CD4-positive, alpha-beta T cell treated with Interleukin-1 beta for 1 hour (primary cell): Measurements from ENCODE around the gene GPC1.
A peak's percentile ranks its signal among the peaks of the same experiment; 100 is the strongest.

Source experiments
- DNase-seq, 2 donors: peaks; one replicate each; pipeline ENCODE4 v3.0.0-alpha.2; 2020 to 2022

The GPC1 gene

GRCh38 chr2:240431661-240432424 lies 3.6 kb upstream of the GPC1 start:
- DNase-seq, result no peak

DNA sequence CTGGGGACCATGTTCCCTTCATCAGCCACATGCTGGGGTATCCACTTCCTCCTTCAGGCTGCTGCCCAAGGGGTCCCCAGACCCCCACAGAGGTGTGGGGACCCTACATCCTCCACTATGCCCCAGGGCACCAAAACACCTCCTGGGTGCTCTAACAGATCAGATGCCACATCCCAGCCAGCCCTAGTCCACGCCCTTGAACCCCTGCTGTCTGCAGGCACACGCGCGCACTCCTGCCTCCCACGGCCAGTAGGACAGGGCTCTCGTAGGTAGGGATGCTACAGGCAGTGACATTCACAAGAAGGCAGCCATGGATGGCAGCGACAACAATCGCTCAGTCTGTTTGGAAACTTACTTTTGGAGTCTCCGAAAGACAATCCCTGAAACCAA lies 3.0 kb upstream of the GPC1 start:
- no peak for DNase-seq

DNA sequence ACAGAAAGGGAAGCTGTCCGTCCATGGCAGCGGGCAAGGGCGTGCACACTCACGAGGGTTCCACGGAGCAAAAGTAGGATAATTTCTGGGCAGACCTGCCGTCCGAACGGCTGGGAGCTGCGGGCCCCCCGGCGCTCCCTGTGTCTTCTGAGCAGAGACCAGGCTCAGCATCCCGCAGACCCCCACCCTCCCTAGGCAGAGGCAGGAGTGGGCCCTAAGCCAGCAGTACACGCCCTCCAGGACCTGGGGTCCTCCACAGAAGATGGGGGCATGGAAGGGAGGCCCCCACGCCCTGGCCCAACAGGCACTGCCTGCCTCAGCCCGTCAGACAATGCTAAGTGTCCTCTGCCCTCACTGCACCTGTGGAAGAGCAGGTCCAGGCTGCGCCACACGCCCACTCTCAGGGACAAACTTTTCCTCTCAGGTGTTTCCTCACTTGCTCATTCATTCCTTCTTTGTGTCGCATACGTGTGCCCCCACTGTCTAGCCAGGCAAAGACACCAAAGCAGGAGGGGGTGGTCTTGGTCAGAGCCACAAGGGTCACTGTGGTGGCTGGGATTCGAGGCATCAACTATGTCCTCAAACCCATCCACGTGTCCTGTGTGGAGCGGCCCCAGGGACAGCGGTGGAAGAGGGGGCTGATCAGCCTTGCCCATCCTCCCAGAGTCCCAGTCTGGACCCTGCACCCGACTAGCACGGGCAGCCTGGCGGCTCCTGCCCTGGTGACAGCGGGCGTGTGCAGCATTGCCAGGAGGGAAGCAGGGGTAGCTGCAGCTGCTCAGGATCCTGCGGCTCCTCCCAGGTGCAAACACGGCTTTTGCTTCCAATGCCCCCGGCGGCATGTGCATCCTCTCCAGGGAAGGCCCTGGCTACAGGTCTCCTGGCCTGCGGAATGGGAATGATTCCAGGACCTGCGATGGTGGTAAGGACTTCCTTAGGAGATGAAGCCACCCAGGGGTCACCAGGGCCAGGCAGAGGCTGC lies 2.4 kb upstream of the GPC1 start:
- DNase-seq, result no peak

DNA sequence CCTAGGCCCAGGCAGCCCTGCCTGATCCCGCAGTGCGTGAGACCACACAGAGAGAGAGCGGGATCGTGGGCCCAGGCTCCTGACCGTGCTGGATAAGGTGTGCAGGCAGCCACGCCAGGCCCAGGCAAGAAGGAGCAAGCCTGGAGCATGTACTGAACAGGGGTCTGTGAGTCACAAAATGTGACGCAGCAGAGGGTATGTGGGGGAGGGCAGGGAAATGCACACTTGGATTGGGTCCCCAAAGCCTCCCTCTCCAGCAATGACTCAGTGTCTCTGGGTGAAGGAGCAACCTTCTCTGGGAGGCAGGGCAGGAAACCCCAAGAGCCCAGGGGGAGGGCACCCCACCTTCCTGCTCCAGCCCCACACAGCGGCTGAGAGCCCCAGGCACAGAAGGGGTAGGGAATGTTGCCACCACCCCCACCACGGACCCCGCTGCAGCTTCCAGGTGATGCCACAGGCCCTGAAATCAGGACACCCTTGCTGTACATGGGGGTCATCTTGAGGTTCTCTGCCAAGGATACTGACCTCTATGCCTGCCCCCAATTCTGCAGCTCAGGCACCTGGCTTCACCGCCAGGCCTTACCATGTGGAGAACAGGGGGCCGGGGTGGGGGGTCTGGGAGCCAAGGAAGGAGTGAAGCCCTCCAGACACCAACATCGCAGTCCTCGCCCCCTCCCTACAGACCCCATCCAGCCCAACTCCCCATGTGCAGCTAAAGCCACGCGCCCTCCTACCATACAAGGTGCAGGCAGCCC lies 1.3 kb upstream of the GPC1 start:
- DNase-seq, result no peak

- peak; percentile 88 to 90 for DNase-seq
Observed at GRCh38 chr2:240434728-240435456, 571 bp upstream of the GPC1 start.

DNA sequence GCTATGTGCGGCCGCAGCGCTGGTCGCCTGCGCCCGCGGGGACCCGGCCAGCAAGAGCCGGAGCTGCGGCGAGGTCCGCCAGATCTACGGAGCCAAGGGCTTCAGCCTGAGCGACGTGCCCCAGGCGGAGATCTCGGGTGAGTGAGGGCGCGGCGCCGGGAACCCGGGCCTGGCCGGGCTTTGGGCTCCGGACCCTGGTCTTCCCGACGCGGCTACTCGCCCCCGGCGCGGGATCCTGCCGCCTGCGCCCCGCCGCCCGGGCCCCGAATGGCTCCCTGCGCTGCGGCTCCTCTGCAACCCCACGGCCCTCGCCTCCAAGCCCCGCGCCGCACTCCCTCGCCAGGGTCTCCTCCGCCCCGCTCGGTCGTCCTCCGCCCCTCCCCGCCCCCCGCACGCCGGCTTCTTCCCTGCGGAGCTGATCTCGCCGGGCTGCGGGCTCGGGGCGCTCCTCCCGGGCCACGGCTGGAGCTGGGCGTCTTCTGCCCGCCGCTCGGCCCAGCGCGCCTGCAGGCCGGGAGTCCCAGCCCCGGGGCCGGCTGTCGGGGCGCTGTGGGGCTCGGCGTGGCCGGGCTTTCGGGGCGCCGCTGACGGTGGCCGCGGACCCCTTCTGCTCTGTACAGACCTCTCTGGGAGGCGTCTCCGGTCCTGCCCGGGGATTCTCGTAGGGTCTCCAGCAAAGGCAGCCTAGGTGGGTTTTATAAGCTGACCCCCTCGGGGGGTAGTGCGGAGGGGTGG lies 652 bp downstream of the GPC1 start:
- no peak for DNase-seq

DNA sequence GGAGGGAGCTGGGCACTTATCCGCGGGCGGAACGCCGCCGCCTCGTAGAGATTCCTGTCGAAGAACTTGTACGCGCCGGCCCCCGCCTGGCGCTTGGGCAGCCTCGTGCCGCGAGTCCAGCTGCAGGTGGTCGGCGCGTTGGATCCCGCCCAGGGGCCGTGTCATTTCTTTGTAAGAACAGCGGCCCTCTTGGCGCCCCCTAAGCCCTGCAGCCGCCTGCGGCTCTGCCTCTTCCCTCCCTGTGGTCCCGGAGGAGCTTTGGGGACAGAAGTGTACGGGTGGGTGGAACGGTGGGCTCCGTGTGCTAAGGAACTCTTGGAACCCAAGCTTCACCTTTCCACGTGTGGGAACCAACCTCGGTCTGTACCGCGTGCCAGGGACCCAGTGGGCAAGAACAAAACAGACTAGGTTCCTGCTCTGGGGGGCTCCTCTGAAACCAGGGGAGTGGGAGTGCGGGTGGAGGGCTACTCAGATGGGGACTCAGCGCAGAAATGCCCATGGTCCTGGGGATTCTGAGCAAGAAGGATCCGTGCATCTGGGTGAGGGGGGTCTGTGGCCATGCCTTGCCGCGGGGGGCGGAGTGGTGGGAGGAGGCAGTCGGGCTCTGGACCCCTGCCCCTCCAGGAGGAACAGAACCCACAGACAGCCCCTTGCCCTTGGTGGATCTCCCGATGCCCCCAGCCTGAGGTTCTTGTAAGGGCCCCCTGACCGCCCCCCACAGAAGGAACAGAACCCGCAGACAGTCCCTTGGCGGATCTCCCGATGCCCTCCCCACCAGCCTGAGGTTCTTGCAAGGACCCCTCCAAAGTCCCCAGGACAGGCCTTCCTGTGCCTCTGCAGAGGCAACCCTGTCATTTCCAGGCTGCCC lies 1.5 kb downstream of the GPC1 start:
- DNase-seq, result no peak

- no peak for DNase-seq
Observed at GRCh38 chr2:240437551-240437860, 2.0 kb downstream of the GPC1 start.

DNA sequence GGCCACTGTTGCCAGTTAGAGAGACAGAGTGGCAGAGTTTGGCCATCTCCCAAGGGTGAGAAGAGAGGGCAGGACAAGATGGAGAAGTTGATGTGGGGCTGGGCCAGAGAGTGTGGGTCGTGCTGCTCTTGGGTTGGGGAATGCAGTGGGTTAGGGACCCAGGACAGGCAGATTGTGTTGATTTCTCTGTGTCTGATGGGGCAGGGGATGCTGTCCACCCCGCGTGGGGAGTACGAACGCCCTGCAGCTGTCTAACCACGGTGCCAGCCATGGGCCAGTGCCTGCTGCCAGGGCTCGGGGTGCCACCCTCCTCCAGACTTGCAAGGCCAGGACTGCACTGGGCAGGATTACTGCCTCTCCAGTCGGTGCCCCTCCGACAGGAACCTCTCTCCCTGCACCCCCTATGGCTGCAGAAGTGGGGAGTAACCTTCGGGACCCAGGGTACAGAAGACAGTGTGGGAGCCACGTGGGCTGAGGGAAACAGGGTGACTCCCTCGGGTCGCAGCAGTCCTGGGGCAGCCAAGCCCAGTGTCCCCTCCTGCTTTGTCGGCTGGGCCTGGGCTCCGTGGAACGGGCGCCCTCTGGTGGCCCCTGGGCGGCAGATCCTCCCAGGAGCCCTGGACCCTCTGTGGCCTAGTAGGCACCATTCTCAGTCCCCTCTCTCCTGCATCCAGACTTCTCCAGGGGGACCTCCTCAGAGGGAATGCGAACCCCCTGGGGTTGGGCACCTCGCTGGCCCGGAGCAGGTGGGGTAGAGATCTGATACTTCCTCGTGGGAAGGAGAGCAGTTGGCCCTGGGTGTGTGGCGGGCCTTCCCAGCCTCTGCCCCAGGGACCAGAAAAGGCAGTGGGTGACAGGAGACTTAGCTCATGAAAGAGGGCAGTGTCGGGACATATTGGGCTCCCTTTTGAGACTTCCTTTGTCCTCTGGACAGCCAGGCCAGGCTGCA lies 2.7 kb downstream of the GPC1 start:
- peak; percentile 62 to 67 for DNase-seq

DNA sequence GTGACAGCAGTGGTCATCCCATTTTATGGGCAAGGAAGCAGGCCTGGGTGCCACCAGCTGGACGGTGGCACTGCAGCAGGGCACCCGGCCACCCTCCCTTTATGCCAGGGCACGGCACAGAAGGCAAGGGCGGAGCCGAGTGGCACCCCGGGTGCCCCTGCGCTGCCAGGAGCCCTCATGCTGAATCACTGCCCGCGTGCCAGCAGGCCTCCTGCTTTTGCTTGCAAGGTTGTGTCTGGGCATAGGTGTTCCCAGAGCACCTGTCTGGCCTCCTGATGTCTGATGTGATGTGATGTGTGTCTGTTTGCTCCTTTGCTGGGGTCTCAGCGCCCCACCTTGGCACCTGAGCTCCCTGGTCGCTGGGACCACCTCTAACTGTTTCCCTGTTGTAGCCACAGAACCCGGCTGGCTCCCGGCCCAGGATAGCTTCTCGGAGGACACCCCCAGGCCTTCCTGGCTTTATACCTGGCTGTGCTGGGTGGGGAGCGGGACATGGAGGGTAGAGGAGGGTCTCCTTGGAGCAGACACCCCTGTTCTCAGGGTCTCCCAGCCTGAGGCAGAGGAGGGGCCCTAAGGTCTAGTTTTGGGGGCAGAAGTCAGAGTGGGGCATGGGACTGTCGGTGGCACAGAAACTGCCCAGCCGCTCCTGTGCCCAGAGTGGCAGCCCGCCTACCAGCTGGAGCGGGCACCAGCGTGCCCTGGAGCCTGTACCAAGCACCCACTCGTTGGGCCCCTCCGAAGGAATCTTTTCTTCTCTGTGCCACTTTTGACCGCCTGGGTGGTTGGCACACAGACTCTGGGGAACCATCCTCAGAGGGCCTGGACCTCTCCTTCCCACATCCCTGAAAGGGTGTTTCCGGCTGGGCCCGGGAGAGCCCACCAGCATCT lies 3.6 kb downstream of the GPC1 start:
- DNase-seq, result no peak

- DNase-seq, result no peak
Observed at GRCh38 chr2:240439698-240440151, 4.3 kb downstream of the GPC1 start.

DNA sequence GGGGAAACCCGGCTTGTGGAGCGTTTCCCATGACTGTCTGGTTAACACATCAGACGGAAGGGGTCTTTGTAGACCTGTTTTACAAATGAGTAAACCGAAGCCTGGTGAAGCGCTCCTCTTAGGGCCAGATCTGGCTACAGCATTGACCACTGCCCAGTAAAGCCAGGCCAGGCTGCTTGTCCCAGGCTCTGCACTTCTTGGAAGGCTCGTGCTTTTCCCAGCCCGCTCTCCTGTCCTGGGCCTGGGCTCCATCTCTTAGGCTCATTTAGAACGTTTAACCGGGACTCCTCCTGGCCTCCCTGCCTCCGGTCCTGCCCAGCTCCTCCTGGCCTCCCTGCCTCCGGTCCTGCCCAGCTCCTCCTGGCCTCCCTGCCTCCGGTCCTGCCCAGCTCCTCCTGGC lies 4.8 kb downstream of the GPC1 start:
- DNase-seq, result no peak

DNA sequence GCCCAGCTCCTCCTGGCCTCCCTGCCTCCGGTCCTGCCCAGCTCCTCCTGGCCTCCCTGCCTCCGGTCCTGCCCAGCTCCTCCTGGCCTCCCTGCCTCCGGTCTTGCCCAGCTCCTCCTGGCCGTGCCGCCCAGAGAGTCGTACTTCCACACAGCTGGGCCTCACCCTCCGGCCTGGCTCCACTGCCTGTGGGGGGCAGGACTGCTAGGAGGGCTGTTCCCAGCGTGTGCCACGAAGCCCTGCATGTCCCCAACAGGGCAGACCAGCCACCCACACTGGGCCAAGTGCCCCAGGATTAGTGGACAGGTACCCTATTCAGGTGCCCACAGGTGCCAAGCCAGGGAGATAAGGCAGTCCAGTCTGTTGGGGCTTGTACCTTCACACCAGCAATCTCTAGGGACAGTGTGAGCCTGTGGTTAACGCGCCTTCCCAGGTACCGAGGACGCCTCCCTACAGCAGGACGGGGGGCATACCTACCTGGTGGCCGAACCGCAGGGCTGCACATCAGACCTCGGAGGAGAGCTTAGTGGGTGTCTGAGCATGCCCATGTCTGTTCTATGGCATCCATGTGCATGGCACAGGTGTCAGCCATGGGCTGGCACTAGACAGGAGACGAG lies 5.3 kb downstream of the GPC1 start:
- no peak for DNase-seq

- no peak for DNase-seq
Observed at GRCh38 chr2:240441326-240441992, 6.0 kb downstream of the GPC1 start.

- no peak for DNase-seq
Observed at GRCh38 chr2:240441993-240442411, 6.5 kb downstream of the GPC1 start.

- DNase-seq, result no peak
Observed at GRCh38 chr2:240442891-240443715, 7.6 kb downstream of the GPC1 start.

DNA sequence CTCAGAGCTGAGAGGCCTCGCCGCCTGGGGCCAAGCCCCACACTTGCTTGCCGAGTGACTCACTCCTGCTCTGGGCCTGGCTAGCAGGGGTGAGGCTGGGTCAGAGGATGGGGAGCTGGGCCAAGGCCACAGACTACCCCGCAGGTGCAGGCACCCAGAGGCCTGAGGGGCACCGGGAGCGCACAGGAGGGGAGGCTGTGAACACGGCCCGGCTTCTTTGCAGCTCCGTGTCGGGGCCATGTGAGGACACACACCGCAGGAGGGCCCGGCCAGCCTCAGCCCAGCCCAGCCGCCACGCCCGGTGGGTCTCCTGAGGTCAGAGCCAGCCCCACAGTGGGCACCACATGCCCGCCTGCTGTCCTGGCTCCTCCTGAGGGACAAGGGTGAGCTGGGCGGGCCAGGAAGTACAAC lies 8.4 kb downstream of the GPC1 start:
- DNase-seq, result no peak
